ENCODE measurements around the gene IFRD1. TPM values are rescaled to one million over a fixed set of nuclear protein-coding genes. Genes with fewer than 3 reads are reported as not detected.

Gene IFRD1
- polyA plus RNA-seq, 1 of the 3 experiments (the other 2 are of a cell fraction), result 31.0 TPM

DNA sequence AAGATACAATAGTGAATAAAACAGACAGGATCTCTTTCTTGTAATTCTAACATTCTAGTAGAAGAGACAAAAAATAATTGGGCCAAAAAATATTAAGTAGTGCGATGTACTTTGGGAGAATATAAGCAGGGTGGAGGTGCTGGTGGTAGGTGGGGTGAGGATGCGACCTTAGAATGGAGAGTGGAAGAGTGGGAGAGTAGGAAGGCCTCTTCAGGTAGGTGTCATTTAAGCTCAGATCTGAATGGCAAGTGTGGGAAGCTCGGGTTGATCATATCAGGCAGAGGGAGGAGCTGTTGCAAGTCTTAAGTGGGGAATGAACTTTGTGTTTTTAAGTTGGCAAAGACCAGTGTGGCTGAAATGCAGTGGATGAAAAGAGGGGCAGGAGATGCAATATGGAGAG is 3.8 kb upstream of the IFRD1 start:
- Histone ChIP-seq H3F3A (replicated peaks; ENCODE audit: insufficient read depth) (peaks cover 9% of the 10 kb centered on the region), H2AFZ (ENCODE audit: low read depth) (no peak overlapping the region), H3K9ac (no peak overlapping the region), H3K4me2 (no peak overlapping the region), H3K9me2 (no peaks in the 10 kb centered on the region), H3K27ac (ENCODE audit: low read depth in 2 of 2, low read length in 1 of 2) (no peak overlapping the region), H3K36me3 (replicated peaks in 1 of 2; ENCODE audit: control insufficient read depth in 1 of 2, insufficient read depth in 2 of 2, low read length in 1 of 2) (no peaks in the 10 kb centered on the region), H3K79me2 (ENCODE audit: insufficient read depth) (peaks cover 11% of the 10 kb centered on the region), H3K9me3 (no peaks in the 10 kb centered on the region), H3K27me3 (ENCODE audit: insufficient read depth) (no peaks in the 10 kb centered on the region), H4K20me1 (ENCODE audit: insufficient read depth) (peaks cover 5% of the 10 kb centered on the region), H3K4me3 (ENCODE audit: low read depth in 2 of 2, low read length in 1 of 2) (no peak overlapping the region), H3K4me1 (ENCODE audit: control insufficient read depth in 1 of 2, insufficient read depth in 2 of 2, low read depth in 1 of 2, low read length in 1 of 2) (peaks cover 3 to 7% of the 10 kb centered on the region in 2 experiments; a peak in 3 of 4 replicates)
- no peak for DNase-seq
- POLR2A ChIA-PET, result no interaction called here
- CTCF ChIA-PET, result interaction anchor here (0.6 to 1.3 kb wide), 2 partner anchors 36 to 1478 kb away, joined by 3 read pairs; no protein-coding TSS in a partner anchor
- WGBS (ENCODE audit: low lambda C conversion rate), result 79% methylated on average over 3 of the region's 3 CpGs
- TF ChIP-seq SMC3 (IDR thresholded peaks at IDR 0.05; ENCODE audit: low read depth, low read length), result no peak
- TF ChIP-seq TCF12 (IDR thresholded peaks at IDR 0.05), result no peak
- TF ChIP-seq GATA2 (CRISPR knock-in tag; IDR thresholded peaks at IDR 0.05), result no peak
- TF ChIP-seq SIN3A (IDR thresholded peaks at IDR 0.05; ENCODE audit: borderline replicate concordance, low read depth, low read length), result no peak
- TF ChIP-seq RAD21 (IDR thresholded peaks at IDR 0.05; ENCODE audit: low read length), result no peak
- TF ChIP-seq MEF2A (IDR thresholded peaks at IDR 0.05; ENCODE audit: borderline replicate concordance, low read depth), result no peak
- no peak for TF ChIP-seq IRF3 (IDR thresholded peaks at IDR 0.05; ENCODE audit: low read depth, low read length)
- no peak for TF ChIP-seq EP300 (IDR thresholded peaks at IDR 0.05; ENCODE audit: borderline replicate concordance in 1 of 2, low read depth in 1 of 2, low read length in 1 of 2)
- no peak for TF ChIP-seq JUND (IDR thresholded peaks at IDR 0.05)
- no peak for TF ChIP-seq RXRA (IDR thresholded peaks at IDR 0.05; ENCODE audit: borderline replicate concordance, low read depth)
- TF ChIP-seq NRF1 (IDR thresholded peaks at IDR 0.05; ENCODE audit: low read depth, low read length), result no peak
- no peak for TF ChIP-seq ELF1 (IDR thresholded peaks at IDR 0.05)
- TF ChIP-seq MXI1 (IDR thresholded peaks at IDR 0.05; ENCODE audit: low read depth, low read length), result no peak
- no peak for TF ChIP-seq ZBTB33 (IDR thresholded peaks at IDR 0.05; ENCODE audit: borderline replicate concordance, low read depth)
- no peak for TF ChIP-seq EZH2phosphoT487 (IDR thresholded peaks at IDR 0.05; ENCODE audit: borderline replicate concordance, low read depth)
- TF ChIP-seq TEAD4 (IDR thresholded peaks at IDR 0.05; ENCODE audit: borderline replicate concordance, insufficient read depth), result no peak
- TF ChIP-seq USF2 (IDR thresholded peaks at IDR 0.05; ENCODE audit: borderline replicate concordance, low read depth, low read length), result no peak
- no peak for TF ChIP-seq RCOR1 (IDR thresholded peaks at IDR 0.05; ENCODE audit: low read length)
- TF ChIP-seq, protein P1, sequence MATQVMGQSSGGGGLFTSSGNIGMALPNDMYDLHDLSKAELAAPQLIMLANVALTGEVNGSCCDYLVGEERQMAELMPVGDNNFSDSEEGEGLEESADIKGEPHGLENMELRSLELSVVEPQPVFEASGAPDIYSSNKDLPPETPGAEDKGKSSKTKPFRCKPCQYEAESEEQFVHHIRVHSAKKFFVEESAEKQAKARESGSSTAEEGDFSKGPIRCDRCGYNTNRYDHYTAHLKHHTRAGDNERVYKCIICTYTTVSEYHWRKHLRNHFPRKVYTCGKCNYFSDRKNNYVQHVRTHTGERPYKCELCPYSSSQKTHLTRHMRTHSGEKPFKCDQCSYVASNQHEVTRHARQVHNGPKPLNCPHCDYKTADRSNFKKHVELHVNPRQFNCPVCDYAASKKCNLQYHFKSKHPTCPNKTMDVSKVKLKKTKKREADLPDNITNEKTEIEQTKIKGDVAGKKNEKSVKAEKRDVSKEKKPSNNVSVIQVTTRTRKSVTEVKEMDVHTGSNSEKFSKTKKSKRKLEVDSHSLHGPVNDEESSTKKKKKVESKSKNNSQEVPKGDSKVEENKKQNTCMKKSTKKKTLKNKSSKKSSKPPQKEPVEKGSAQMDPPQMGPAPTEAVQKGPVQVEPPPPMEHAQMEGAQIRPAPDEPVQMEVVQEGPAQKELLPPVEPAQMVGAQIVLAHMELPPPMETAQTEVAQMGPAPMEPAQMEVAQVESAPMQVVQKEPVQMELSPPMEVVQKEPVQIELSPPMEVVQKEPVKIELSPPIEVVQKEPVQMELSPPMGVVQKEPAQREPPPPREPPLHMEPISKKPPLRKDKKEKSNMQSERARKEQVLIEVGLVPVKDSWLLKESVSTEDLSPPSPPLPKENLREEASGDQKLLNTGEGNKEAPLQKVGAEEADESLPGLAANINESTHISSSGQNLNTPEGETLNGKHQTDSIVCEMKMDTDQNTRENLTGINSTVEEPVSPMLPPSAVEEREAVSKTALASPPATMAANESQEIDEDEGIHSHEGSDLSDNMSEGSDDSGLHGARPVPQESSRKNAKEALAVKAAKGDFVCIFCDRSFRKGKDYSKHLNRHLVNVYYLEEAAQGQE (IDR thresholded peaks at IDR 0.05; ENCODE audit: low read depth, low read length), result no peak
- TF ChIP-seq, protein P2, sequence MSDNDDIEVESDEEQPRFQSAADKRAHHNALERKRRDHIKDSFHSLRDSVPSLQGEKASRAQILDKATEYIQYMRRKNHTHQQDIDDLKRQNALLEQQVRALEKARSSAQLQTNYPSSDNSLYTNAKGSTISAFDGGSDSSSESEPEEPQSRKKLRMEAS (IDR thresholded peaks at IDR 0.05; ENCODE audit: low read depth), result no peak
